GM18505 (cell line): Measurements from ENCODE around the gene PRR11.
"Not testable (repeated sequence)": the region's sequence is repeated elsewhere in the genome, so short reads cannot be mapped to it uniquely, and the experiment has no call there.

Source experiments
- ATAC-seq: cut with Tn5 transposase; IDR thresholded peaks from one replicate; pipeline ENCODE4 v1.9.1; 2021; ENCODE audit not compliant: unreplicated experiment
- POLR2A ChIP-seq: IDR thresholded peaks from 4 replicates; pipeline ENCODE4 v1.6.1; 2011; ENCODE audit warnings: borderline replicate concordance; ENCODE audit not compliant: insufficient read depth, insufficient read length; ENCODE audit errors: extremely low read depth

Gene PRR11

GRCh38 chr17:59219370-59219769, 63.8 kb downstream of the PRR11 start:
- TF ChIP-seq POLR2A: no peak
- ATAC-seq: no peak

DNA sequence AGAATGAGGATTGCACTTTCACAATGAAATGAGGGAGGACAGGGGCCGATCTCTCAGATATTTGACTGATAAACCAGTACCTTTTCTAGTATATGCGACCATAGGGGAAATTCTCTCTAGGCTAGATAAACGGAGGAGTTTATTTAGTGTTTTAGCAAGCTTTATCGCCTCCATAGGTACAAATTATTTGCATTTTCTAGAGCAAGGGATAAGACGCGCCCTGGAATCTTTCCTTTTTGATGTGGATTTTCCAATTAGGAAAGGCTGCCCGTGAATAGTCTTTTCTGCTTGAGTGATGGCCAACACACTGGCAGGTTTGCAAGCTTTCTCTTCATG, 64.4 kb downstream of the PRR11 start:
- ATAC-seq: no peak
- no peak for TF ChIP-seq POLR2A

- peak; percentile 96 for ATAC-seq
- peak; percentile 59 for TF ChIP-seq POLR2A
These were observed 65.0 kb downstream of the PRR11 start, which contains the start of gene GDPD1 for GRCh38 chr17:59220328-59221158. TSS of gene GDPD1 (plus strand) at chr17:59220511. CDS start at chr17:59220610, 99 bp downstream.

DNA sequence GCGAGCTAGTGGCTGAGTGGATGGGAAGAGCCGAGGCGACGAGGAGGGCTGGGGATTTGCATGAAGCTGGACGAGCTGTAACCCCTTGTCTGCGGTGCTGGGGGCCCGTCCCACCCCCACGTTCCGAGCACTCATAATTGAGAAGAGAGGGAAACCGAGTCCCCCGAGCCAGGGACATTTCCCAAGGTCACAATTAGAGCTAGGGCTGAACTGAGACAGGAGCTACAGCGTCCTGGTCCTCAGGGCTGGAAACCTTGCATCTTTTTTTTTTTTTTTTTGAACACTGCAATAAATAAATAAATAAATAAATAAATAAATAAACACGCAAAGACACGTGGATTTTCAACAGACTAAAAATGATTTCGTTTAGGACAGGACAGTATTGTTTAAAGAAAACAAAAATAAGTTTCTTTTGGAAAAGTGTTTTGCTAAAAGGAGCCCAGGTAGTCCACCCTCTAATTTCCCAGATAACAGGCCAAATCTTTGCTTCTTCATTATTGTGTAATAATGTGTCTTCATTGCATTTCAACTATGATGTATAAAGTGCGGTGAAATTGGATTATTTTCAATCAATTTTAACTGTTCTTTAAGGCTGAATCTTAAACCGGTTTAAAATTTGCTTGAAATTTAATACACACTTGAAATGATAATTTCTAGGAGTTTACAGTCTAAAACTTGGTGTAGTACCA, 65.8 kb downstream of the PRR11 start:
- TF ChIP-seq POLR2A: no peak
- no peak for ATAC-seq

DNA sequence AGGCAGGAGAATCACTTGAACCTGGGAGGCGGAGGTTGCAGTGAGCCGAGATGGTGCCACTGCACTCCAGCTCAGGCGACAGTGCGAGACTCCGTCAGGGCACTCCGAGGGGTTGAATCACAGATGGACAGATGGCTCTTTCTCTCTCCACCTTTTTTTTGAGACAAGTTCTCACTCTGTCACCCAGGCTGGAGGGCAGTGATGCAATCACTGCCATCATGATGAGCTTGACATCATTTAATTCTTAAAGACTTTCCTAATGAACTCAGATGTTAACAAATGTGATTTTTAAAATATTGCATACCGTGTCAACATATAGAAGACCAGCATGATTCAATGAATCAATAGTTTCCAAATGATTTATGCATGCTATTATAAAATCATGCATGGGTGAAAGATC, 68.3 kb downstream of the PRR11 start:
- no peak for TF ChIP-seq POLR2A
- ATAC-seq: no peak

- not testable (repeated sequence) for ATAC-seq
These were observed 73.0 kb downstream of the PRR11 start for GRCh38 chr17:59228588-59228987.

GRCh38 chr17:59230764-59231163, 75.2 kb downstream of the PRR11 start:
- no peak for ATAC-seq
- TF ChIP-seq POLR2A: no peak

- TF ChIP-seq POLR2A: no peak
- no peak for ATAC-seq
These were observed 79.1 kb downstream of the PRR11 start for GRCh38 chr17:59234631-59235030.

- no peak for ATAC-seq
- no peak for TF ChIP-seq POLR2A
These were observed 83.4 kb downstream of the PRR11 start for GRCh38 chr17:59238906-59239305.

DNA sequence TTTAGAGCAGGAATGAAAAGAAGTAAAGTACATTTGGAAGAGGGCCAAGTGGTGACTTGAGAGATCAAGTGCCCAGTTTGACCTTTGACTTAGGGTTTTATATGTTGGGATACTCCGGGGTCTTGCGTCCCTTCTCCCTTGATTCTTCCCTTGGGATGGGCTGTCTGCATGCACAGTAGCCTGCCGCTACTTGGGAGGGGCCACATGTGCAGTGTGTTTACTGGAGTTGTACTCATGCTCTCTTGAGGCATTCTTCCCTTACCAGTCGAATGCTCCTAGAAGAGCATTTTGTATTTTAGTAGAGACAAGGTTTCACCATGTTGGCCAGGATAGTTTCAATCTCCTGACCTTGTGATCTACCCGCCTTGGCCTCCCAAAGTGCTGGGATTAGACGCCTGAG, 88.5 kb downstream of the PRR11 start:
- no peak for ATAC-seq

More for the DNA sequence above, 88.5 kb downstream of the PRR11 start:
- no peak for TF ChIP-seq POLR2A
